Stimulated activated CD4-positive, alpha-beta T cell treated with anti-CD3 and anti-CD28 coated beads, Interleukin-1b, Interleukin-23, amount 100 ng/mL, for 4 hours (primary cell): ENCODE data around the gene NXT1.
A peak's percentile ranks its signal among the peaks of the same experiment; 100 is the strongest.
"Not testable (repeated sequence)": the region's sequence is repeated elsewhere in the genome, so short reads cannot be mapped to it uniquely, and the experiment has no call there.

Experiments
- DNase-seq, 2 donors: peaks; one replicate each; pipeline ENCODE4 v3.0.0-alpha.2; 2020; ENCODE audit warnings: low read depth in 2 of 2

NXT1 gene

DNA sequence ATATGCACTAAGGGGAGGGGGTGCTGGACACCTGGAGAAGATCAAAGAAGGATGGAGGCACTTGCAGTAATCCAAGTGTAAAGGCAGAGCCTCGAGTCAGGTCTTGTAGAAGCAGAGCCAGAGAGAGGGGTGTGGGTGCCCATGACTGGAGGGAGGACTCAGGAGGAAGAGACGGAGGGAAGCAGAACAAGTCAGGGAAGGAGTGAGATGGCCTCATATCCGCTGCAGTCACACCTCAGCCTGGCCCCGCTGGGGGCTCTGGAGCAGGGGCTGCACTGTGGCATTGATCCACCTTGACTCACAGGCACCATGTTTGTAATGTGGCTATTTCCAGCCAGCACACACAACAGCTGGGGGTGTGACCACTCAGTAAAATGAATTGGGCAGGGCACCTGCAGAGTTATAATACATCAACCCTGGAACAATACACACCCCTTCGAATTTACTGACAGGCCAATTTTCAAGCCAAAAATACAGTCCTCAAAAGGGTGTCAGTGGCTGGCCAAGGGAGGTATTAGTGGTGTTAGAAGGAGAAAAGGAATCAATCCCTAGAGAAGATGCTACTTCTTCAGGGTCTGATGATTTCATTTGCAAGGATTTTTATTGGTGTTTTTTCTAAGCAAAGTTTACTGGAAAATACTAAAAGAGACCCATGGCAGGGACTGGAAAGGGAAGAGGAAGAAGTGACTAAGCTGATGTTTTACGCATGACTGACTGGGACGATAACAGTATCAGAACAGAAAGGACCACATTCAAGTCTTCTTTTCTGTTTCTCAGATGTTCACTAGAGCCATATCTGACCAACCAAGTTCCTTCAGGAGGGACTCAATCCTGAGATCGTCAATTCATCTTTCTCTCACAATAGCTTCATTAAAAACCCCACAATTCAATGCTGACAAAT lies 18.9 kb upstream of the NXT1 start:
- DNase-seq, result no peak

DNA sequence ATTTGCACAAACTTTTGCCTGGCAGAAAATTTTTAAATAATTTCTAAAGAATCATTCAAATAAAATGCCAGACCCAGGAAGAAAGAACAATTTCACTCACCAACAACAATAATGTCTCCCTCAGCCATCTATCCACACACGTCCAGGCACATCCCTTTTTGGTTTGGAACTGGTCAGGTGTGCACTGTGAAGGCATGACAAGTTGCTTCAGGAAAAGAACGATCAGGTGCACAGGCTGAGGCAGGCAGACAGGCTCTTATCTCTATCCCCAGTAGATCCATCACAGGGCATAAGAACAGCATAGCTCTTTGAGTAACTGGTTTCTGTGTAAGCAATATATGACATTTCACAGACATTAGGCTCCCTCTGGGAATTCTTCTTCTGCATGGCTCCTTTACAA lies 18.1 kb upstream of the NXT1 start:
- no peak for DNase-seq

DNA sequence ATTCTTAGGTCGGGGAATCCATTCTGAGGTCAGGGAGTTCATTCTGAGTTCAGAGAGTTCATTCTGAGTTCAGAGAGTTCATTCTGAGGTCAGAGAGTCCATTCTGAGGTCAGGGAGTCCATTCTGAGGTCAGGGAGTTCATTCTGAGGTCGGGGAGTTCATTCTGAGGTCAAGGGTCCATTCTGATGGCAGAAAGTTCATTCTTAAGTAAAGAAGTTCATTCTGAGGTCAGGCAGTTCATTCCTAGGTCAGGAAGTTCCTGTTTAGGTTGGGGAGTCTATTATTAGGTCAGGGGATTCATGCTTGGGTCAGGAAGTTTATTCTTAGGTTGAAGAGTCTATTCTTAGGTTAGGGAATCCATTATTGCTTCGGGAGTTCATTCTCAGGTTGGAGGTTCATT lies 16.5 kb upstream of the NXT1 start:
- no peak for DNase-seq

DNA sequence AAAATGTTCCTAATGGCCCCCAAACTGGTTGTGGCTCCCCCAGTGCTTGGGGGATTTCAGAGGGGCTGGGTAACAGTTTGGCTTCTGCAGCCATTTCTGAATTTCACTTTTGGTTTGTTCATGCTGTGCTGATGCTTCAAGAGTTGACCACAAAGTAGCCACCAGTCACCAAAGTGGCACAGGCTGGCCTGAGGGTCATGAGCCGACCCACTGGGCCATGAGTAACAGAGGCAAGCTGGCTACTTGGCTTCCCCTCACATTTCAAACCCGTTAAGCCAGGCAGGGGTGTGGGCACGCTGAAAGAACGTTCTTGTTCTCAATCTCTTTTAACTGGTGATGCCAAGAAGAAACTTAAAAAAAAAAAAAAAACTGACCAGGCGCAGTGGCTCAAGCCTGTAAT lies 15.1 kb upstream of the NXT1 start:
- no peak for DNase-seq

DNA sequence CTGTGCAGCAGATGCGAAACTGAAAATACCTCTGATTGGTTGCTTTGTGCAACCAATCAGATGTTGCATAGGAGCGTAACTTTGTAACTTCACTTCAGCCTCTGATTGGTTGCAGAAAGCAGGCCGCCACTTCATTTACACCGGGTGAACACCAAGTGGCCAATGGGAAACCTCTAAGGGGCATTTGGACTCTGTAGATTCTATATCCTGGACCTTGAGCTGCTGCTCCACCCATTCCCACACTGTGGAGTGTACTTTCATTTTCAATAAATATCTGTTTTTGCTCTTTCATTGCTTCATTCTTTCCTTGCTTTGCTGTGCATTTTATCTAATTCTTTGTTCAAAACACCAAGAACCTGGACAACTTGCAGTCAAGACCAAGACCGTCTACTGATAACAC lies 14.1 kb upstream of the NXT1 start:
- DNase-seq, result no peak

DNA sequence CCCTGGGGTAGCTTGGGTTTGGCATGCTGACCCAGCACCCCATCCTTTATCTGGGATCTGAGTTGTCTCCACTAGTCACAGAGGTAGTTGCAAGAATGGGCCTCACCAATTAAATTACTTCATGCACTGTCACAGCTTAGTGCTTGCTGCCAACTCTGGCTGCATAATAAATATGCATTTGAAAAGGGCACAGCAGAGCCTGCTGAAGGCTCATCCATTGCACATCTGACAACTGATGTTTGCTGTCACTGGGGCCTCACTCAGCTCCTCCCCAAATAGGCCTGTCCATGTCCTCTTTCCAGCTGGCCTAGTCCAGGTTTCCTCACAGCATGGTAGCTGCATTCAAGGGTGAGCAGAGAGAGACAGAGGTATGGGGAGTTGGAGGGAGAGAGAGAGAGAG lies 13.3 kb upstream of the NXT1 start:
- DNase-seq, result no peak

DNA sequence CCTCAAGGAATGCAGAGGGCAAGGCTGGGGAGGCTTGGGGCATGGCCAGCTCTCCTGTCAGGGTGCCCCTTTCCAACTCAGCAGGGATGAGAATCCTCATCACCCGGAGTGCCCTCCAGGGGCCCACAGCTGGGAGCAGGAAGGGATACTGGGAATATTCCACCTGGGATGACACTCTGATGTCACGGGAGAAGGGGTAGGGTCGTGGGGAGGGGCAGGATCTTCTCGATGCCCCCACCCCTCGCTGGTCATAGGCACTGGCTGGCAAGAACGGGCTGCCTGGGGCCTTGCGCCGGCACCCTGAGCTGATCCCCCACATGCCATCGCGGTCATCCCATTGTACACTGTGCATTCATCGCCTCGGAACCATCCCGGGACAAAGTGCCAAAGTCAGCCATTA lies 10.6 kb upstream of the NXT1 start:
- DNase-seq, result no peak

DNA sequence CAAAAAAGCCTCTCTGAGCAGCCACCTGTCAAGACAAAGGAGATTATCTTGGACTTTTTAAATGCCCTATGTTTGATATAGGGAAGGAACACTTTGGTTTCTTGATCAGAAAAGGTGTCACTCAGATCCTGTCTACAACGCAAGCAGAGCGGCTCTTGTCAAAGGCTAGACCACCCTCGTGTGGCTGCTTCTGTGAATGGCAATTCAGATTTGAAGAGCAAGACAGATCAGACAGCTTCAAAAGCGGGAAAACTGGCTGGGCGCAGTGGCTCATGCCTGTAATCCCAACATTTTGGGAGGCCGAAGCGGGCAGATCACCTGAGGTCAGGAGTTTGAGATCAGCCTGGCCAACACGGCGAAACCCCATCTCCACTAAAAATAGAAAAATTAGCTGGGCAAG lies 10.1 kb upstream of the NXT1 start:
- DNase-seq, result no peak

DNA sequence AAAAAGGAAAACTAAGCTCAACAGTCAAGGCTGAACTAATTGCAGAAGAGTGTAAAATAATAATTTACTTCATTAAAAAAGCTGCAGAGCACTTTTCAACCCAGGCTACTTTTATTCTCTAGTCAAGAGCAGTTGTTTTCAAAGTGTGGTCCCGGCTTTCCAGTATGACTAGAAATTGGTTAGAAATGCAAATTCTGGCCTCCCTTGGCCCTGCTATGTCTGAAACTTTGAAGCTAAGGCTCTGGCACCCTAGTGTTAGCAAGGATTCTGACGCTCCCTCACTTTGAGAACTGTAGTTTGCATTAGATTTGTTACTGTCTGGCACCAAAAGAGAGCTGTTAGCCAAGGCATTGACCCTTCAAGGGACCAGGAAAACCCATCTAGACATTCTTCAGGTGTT lies 9.5 kb upstream of the NXT1 start:
- no peak for DNase-seq

DNA sequence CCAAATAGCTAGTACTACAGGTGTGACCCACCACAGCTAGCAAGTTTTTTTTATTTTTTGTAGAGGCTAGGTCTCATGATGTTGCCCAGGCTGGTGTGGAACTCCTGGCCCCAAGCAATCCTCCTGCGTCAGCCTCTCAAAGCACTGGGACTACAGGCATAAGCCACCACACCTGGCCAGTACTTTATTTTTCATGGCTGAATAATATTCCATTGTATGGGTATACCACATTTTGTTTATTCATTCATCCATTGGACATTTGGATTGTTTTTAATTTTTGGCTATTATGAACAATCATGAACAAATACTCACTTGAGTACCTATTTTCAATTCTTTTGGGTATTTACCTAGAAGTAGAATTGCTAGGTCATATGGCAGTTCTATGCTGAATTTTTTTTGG lies 7.0 kb upstream of the NXT1 start:
- no peak for DNase-seq

DNA sequence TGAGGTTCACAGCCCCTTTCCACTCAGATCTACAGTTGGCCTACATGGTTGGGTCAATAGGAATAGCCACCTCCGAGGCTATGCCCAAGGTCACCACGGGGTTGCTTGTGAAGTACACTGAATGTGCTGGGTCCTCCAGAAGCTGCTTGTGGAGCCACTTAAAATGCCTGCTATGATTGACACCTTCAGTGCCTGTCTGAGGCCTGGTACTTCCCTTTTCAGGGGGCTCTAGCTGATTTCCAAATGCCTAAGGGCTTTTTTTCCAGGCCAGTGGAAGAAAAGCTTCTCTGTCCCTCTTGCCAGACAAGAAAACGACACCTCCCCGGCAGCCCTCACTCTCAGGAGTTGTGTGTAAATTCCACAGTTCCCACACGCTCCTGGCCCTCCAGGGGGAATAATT lies 6.3 kb upstream of the NXT1 start:
- DNase-seq, result no peak

DNA sequence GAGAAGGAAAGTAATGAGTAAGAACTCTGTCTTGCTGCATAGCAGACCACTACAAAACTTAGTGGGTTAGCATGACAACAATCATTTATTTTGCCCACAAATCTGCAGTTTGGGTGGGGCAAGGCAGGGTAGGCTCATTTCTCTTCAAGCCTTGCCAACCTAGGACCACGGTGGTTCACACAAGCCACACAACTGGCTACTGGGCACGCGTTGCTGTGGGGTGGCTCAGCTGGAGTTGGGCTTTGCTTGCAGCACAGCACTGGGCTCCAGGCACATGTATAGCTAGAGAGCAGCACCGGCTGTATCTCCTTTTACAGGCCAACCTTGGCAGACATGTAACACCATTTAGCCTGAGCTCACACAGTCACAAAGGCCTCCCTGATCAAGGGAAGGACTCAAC lies 4.6 kb upstream of the NXT1 start:
- DNase-seq, result no peak

DNA sequence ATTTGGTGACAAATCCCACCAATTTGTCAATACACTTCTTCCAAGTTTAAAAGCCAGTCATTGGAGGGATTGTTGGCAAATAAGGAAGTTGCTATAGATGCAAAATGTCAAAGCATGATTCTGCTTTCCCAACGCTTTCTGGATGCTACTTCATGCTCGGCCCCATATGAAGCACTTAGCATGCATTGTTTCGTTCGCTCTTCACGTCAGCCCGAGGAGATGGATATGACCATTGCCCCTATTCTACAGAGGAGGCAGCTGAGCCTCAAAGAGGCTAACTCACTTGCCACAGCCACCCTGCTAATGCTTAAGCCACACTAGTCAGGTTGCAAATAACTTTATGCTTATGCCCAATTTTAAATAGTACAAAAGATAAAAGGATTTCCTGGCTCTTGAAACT lies 2.8 kb upstream of the NXT1 start:
- no peak for DNase-seq

DNA sequence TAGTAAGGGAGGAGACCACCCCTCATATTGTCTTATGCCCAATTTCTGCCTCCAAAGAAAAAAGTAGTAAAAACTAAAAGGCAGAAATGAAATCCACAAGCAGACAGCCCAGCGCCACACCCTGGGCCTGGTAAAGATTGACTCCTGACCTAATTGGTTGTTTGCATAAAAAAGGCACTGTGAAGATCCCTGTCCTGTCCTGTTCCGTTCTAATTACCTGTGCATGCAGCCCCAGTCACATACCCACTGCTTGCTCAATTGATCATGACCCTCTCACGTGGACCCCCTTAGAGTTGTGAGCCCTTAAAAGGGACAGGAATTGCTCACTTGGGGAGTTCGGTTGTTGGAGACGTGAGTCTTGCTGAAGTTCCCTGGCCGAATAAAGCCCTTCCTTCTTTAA lies 2.1 kb upstream of the NXT1 start:
- DNase-seq, result not testable (repeated sequence)

DNA sequence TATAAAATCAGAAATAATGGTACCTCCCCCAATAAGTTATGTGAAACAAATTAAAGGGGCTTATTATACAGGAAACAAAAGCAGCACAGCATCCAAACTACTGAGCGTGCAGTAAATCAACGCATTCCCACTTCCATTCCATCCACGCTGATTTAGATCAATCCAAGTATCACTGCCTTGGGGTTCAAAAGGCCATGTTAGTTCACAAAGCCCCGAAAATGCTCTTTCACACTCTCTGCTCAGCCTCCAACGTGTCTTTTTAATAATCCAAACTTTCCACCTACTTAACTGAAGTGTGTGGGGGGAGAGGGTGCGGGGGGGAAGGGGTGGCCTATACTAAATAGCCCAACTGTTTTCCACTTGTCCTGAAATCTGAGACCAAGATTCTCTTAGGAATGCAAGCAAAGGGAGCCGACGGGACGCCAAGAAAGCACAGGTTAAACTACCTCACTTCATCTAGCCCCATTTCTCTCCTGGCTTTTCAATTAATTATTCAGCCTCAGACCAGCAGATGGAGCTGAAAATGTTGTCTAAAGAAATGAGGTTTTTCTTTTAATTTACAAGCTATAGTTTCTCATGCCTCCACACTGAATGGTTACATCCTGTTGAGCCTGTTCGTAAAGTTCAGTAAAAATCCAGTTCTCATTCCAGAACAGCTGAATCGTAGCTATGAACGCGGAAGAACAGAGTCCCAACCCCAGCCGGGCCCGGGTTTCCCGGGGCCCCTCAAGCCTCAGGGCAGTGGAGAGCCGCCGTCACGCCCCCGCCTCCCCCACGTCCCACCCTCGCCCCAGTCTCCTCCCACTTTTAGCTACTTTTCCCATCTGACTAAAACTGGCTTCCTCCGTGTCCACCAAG lies 1.0 kb upstream of the NXT1 start:
- DNase-seq, result peak; percentile 67 to 74

DNA sequence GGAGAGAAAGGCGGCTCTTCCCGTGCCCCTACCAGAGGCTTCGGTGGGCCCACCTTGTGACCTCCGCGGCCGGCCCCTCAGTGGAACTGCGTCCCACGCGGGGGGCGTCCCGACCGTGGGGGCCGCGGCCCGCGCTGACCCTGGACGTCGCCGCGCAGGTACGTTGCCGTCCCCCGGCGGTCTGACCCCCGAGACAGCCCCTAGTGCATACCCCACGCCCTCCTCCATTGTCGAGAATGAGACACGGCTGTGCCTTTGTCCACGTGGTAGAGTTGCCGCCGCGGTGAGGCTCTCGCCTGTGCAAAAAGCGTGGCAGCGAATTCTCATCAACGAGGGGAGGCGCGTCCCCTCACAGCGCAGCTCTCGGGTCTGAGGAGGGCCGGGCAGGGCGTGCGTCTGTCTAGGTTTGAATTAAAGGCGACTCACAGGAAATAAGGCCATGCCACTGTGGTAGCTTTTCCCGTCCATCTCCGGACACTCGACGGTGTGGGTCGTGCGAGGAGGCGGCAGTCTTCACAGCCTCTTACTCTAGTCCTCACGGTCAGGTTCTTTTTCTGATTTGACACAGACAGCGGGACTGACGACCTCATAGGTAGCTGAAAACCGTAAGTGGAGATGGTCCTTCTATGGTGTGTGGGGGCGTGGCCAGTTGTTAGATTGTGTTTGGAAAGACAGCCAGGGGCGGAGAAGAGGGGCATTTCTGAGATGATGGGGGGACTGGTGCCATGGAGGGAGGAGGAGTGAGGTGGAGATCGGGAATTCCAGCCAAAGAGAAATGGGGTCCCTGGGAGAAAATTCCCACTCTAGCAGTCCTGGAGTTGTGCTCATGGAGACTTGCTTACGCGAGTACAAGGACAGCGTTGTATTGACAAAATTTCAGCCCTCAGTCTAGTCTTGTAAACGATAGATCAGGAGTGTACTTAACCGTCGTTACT lies 580 bp downstream of the NXT1 start:
- DNase-seq, result peak; percentile 43 to 50

DNA sequence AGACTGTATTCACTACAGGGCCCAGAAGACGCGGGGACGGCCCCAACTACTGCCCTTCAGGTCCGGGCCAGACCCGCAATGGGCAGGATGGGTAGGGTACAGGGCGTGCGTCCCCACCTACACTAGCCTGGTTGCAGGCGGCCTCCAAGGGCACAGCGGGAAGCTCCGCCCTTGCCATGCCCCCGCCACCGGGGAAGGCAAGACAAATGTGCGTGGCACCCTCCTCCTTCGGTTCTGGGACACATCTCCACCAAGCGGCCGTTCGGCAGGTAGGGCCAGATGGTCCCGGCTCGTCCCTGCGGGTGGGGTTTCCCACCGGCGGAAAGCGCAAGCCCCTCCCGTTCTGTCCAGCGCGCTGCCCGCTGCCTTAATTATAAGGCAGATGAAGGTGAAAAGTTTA lies 5.6 kb downstream of the NXT1 start:
- DNase-seq, result no peak

DNA sequence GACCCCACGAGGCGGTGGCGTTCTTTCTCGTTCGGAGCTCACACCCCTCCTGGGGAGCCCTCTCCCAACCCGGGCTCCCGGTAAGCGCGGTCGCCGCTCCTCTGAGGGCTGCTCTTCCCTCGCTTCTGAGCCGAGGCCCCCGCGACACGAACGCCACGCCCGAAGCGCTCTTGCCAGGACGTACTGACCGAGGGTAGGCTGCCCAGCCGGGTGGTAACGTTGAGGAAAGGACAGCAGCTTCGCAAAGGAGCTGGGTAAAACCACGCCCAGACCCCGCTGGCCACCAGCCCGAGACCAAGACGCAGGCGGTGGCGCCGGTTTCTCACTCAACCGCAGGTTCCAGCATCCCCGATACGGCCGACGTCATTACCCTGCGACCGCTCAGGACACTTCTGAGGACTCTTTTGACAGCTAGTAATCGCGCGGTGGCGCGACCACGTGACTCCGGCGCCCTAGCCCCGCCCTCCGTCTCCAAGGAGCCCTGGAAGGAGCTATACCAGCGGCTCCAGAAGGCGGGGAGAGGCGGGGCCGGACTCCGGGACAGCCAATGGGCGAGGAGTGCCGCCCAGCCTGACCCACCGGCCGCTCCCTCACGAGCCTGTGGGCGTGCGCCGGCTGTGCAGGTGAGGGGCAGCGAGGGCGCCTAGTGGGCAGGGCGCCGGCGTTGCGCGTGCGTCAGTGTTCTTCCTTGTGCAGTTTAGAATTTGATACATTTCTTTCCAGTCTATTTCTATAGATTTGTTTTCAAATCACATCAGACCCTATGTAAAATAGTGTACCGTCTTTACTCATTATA lies 7.4 kb downstream of the NXT1 start:
- DNase-seq, result peak; percentile 98 to 99

DNA sequence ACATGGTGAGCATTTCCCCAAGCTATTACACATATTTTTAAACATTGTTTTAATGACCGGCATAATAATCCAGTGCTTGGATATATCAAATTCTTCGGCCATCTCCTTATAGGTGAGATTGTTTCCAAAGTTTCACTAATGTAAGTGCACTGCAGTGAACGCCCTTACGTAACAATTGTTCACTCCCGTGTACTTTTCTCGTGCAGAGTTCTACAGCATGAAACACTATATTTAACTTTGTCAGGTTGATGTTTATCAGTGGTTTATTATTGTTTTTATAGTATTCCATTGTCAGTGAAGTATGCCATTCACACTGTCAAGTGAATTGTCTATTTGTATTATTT lies 7.9 kb downstream of the NXT1 start:
- DNase-seq, result no peak

DNA sequence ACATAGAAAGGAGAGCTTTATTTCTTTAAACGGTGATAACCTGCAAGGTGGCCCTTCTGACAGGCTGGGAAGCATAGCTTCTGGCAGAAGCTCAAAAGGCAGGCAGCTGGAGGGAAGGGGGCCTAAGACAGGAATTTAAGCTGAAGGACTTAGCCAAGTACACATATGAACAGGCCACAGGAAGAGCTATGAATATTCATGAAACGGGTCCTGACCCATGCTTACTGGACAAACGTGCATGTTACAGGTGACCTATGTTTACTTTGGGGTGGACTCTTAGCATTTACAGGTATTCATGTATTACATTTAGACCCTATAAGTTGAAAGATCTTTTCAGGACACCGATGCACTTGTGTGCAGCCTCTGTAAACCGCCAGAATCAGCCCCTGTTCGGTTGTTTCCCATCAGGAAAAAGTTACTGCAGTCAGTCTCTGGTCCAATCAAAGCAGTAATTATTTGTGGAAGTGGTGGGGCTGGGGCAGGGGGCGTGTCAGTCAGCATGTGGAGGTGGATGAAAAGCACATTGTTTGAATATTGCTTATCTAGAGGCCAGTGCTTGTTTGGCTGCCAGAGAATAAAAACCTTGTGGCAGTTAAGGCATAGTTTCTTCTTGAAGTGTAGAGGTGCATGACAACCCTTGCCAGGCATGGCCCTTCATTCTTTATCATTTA lies 8.5 kb downstream of the NXT1 start:
- DNase-seq, result no peak

DNA sequence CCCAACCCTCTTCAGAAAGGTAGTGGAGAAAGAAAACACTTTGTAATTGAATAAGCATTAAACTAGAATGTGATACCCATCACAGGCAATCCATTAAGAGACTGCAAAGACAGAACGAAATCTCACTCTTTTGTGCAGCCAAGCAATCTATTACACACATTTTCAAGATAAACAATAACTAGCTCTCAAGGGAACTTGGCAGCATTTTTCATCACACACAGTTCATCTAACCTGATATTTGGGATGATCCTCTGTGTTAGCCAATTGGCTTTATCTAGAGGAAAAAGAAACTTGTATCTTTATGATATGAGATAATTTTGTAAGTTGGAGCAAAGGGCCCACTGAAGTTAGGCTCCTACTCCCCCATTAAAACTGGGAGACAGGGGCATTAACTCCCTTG lies 9.9 kb downstream of the NXT1 start:
- no peak for DNase-seq
